Activated T-cell treated with anti-CD3 and anti-CD28 coated beads, Interleukin-2, amount 50 U/mL, for 1 hour (primary cell): Measurements from ENCODE around the gene SPATA18.
"Not testable (repeated sequence)": the region's sequence is repeated elsewhere in the genome, so short reads cannot be mapped to it uniquely, and the experiment has no call there.

Experiments
- DNase-seq: peaks from one replicate; pipeline ENCODE4 v3.0.0-alpha.2; 2020

The SPATA18 gene

DNA sequence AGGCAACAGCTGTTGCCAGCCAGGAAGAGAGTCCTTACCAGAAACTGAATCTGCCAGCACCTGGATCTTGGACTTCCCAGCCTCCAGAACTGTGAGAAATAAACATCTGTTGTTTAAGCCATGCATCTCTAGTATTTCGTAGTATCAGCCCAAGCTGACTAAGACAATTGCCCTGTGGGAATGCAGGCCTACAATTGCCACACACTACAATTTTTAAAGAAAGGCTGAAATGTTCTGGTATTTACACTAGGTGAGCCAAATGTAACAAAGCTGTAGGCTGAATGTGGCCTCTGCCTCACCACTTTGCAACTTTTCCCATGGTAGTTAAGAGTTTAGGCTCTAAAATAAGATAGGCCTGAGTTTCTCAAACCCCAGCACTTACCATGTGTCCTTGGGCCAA lies 59.1 kb downstream of the SPATA18 start:
- DNase-seq, result no peak

DNA sequence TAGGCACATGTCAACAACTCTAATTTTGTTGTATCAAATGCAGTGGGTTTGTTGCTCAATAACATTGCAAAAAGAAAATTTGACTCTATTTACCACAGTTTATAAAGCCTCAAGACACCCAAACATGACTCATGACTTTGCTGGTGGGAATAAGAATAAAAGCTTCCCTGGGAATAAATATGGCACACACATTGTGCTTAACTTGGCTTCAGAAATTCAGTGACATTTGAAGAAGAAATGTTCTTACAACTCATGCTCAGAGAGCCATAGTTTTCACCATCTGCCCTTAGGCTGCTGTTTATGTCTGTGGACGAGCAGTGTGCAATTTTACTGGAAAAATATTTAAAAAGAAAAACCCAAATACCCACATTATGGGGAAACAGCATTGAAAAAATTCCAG lies 60.9 kb downstream of the SPATA18 start:
- DNase-seq, result no peak

DNA sequence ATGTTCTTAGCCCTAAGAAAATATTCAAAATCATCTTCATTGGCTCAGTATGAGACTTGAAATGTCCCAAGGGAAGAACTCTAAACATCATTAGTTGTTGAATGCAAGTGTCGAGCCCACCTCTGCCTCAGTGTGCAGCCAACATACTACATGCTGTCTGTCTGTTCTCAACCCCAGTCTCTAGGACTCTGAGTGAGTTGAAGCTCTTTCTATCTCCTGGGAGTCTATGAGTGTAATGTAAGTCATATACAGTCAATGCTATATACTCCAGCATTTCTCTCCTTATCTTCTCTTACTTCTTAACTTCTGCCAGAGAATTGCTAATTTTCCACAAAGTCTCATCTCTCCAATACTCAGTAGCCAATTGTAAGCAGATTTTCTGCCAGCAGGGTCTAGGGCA lies 61.3 kb downstream of the SPATA18 start:
- DNase-seq, result no peak

DNA sequence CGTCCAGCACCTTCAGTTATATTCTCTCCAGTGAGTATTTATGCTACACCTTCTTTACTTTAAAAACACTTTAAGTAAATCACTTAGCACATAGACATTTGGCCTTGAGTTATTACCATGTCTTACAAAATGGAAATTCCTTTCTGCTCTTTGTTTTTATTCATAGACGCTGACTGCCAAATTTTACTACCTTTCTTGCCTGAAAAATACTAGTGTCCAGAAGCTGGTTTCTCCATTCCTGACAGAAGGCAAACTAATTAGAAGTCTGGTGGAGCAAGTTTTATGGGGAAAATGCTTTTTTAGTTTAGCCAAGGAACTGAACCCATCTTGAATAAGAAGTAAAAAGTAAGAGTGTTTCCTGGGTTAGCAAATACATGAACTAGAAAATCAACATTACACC lies 65.5 kb downstream of the SPATA18 start:
- no peak for DNase-seq

DNA sequence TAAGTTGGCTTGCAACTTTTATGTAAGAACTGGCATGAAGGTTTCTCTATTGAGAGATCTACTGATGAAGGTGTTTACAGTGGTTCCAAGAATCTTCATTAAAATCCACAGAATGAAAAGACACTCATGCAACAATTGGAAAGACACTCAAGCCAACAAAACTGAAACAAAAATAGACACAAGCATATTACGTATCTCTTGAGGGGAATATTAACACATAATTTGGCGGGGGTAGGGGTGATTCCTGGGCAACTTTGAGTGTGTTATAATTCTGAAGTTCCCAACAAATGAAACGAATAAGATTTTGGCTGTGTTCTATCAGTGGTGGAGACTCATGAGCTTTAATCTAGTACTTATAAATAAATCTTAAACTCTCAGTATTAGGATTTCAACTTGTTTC lies 75.1 kb downstream of the SPATA18 start:
- no peak for DNase-seq

DNA sequence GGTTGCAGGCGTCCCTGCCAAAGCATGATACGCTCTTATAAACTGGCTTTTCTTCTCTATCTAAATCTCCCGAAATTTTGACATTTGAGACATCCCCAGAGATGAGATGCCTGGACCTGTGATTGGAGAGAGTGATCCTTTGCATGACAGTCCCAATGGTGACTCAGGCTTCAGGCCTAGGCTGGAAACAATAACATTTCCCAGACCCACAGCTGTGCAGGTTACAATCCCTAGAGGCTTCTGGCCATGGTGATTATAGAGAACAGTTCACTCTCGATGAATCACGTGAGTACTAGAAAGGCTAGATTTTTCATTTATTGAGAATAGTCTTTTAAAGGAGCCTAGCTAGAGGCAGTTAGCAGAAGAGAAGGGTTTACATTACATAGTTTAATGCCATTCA lies 75.9 kb downstream of the SPATA18 start:
- DNase-seq, result no peak

DNA sequence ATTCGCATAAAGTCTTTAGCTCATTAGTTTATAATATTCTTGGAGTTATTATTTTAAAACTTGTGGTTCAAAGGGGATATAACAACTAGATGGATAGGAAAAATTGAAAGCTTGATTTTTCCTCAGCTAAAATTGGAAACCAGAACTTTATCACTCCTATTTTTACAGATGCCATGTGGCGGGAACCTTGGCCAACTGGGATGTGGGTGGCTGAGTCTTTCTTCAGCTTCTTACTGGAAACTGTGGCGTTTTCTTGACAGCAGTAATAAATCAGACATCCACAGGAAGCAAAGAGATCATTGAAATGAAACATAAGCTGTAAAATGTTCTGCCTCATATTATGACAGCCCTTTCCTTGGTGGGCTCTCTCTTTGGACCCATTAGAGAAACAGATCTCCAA lies 84.1 kb downstream of the SPATA18 start:
- no peak for DNase-seq

DNA sequence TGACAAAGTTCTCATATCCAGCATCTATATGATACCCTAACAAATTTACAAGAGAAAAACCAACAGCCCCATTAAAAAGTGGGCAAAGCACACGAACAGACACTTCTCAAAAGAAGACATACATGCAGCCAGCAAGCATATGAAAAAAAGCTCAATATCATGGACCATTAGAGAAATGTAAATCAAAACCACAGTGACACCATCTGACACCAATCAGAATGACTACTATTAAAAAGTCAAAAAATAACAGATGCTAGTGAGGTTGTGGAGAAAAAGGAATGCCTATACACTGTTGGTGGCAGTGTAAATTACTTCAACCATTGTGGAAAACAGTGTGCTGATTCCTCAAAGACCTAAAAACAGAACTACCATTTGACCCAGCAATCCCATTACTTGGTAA lies 86.0 kb downstream of the SPATA18 start:
- DNase-seq, result not testable (repeated sequence)

DNA sequence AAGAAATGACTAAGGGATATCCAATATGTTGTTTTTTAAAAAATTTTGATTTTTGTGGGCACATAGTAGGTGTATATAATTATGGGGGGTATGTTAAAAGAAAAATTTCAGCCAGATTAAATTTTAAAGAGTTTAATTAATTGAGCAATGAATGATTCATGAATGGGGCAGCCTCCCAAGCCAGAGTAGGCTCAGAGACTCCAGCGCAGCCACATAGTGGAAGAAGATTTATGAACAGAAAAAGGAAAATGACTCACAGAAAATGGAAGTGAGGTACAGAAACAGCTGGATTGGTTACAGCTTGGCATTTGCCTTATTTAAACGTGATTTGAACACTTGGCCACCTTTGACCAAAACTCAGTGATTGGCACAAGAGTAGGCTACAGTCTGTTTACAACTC lies 91.7 kb downstream of the SPATA18 start:
- DNase-seq, result no peak

DNA sequence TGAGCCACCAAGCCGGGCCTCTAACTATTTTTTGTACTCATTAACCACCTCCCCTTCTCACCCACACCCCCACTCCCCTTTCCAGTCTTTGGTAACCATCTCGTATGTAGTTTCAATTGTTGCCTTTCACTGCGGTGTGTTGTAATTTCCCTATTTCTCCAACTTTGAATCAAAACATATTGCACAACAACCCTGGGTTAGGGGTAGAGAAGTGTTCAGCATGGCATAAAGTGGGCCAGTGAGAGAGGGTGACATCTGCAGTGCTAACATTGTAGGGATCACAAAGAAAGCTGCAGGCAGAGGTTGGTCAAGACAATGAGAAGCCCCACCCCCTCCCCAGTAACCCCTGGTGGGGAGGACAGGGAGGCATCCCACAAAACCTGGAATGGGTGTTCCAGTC lies 92.7 kb downstream of the SPATA18 start:
- no peak for DNase-seq

DNA sequence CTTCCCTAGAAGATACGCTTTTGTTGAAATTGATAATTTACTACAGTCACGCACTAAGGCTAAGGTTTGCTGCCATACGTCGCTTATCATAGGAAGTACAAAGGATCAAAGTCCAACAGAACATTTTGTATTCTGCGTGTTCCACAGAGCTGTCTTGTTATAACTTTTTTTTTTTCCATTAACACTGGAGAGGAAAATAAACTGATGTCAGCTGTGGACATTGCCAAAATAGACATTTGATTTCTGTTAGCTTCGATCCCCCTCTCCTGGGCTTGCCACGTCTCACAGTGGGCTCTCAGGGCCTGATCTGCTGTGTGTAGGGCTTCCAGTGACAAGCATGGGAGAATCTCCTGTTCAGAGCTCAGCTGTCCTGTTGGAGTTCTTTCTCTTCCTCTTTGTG lies 93.3 kb downstream of the SPATA18 start:
- no peak for DNase-seq
